GM18858 (cell line): ENCODE data around the gene MRPL18.

ENCODE experiments used
- ATAC-seq: cut with Tn5 transposase; IDR thresholded peaks from one replicate; pipeline ENCODE4 v1.9.1; 2021; ENCODE audit not compliant: unreplicated experiment

MRPL18 gene

DNA sequence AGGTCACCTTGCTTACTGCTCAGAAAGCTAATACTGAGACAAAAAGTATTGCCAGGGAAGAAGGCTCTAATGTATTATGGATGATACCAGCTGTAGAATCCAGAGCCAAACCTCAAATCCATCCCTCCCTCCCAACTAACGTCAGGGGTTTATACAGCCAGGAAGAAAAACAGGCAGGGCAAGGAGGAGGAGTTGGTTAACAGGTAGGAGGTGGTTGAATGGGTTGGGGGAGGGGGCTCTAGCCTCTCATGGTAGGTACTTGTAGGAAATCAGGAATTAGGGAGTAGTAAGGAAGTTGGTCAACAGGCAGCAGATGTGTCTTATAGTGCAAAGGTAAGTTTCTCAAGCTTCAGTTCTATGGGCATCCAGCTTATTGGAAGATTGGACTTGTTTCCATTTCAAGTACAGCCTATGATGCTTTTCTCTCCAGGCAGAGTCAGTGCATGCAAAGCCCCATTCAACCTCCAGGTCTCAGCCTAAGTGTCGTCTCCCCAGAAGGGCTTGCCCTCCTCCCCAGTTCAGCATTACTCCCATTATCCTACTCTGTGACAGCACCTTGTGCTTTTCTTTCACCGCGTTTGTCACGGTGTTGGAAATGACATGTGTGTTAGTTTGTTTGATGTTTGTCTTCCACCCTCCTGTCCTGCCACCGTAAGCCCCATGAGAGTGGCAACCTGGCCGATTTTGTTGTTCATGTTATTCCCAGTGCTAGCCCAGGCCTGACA lies 47.9 kb downstream of the MRPL18 start:
- ATAC-seq = no peak

DNA sequence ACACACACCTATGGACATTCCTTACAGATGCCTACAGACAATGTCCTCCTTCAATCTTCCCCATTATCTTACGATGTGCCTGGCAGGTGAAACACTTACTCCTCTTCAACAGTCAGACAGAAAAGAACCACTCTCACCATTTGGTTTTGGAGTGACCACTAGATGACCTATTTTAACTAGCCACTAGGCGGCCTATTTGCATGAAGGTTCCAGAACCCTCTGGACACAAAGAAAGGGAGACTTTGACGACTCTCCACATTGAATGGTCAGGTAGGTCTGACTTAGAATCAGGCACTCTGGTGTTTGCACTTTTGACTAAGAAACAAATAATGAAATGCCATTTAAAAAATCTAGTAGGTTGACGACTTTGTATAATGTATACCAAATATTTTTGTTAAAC lies 51.8 kb downstream of the MRPL18 start:
- no peak for ATAC-seq

DNA sequence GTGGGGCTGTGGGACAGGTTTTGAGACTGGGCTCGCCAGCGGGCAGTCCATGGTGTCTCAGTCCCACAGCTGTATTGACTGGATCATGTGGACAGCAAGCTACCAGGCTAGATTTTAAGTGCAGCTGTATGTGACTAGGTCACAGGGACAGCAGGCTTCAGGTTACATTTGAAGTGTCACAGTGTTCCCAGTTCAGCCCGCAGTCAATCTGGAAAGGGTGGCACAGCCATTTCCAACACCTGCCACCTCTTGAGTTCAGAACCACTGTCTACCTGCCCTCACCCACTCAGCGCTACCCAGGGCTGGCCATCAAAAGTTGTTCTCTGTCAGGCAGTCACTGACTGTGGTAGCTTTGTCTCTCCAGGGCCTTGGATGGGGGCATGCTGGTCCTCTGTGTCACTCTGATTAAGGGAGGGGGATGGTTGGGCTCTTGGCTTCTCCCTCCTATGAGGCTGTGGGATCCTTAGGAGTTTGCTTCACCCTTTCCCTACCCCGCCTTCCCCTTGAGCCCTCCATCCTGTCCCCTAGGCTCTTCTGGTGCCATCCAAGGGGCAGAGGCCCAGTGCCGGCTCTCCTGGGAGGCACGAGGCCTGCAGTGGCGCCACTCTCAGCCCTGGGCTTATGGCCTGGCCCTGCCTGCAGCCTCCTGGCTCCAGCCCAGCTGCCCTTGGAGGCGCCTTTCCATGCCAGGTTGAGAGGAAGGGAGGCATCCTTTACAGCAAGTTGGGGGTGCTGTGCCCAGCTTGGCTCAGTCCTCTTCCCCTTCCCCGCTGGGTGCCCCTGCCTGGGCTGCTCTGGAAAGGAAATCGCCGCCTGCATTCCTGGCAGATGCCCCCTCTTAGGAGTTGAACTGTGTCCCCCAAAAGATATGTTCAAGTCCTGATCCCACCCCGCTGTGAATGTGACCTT lies 54.7 kb downstream of the MRPL18 start:
- ATAC-seq = no peak
